Heart left ventricle (tissue), 16 donors: Measurements from ENCODE around the gene COL5A3. TPM values are rescaled to one million over a fixed set of nuclear protein-coding genes. Genes with fewer than 3 reads are reported as not detected.
A peak's percentile ranks its signal among the peaks of the same experiment; 100 is the strongest.

Experiments
- ATAC-seq, 4 donors: fragments of 200-7000 bp; cut with Tn5 transposase; one replicate each; pipeline ENCODE4 v1.9.1; 2020 to 2022; ENCODE audit warnings: moderate library complexity in 4 of 4, mild to moderate bottlenecking in 3 of 4, moderate number of reproducible peaks in 1 of 4
- DNase-seq, 5 donors: peaks; one replicate each; pipeline ENCODE4 v3.0.0-alpha.2; 2020
- H3K27ac ChIP-seq, 12 donors: fragments of 200-600 bp; sonication (generic) in 4 of 12; one replicate each; pipeline versions ENCODE4 v1.5.0 to v1.8.0; 2016 to 2022; ENCODE audit warnings: mild to moderate bottlenecking in 2 of 12
- H3K27me3 ChIP-seq, 9 donors: fragments of 200-600 bp; sonication (generic) in 2 of 9; one replicate each; pipeline versions ENCODE4 v1.5.1 to v1.8.0; 2016 to 2022; ENCODE audit warnings: mild to moderate bottlenecking in 3 of 9
- H3K36me3 ChIP-seq, 9 donors: fragments of 200-600 bp; sonication (generic) in 2 of 9; one replicate each; pipeline versions ENCODE4 v1.5.0 to v1.8.0; 2018 to 2022; ENCODE audit warnings: mild to moderate bottlenecking in 2 of 9
- H3K4me1 ChIP-seq, 12 donors: fragments of 200-600 bp; sonication (generic) in 4 of 12; one replicate each; pipeline versions ENCODE4 v1.5.0 to v1.8.0; 2016 to 2022; ENCODE audit warnings: mild to moderate bottlenecking in 3 of 12
- H3K4me3 ChIP-seq, 12 donors: fragments of 200-600 bp; sonication (generic) in 4 of 12; one replicate each; pipeline versions ENCODE4 v1.5.0 to v1.8.0; 2017 to 2022; ENCODE audit warnings: mild to moderate bottlenecking in 9 of 12, moderate library complexity in 4 of 12
- H3K9me3 ChIP-seq, 12 donors: fragments of 200-600 bp; sonication (generic) in 4 of 12; one replicate each; pipeline versions ENCODE4 v1.5.0 to v1.8.0; 2016 to 2022; ENCODE audit warnings: mild to moderate bottlenecking in 1 of 12
- POLR2A ChIP-seq, 2 donors: fragments of 450-650 bp; IDR thresholded peaks; one replicate each; pipeline ENCODE4 v1.6.1; 2017; ENCODE audit warnings: antibody characterized with exemption in 2 of 2, mild to moderate bottlenecking in 2 of 2, moderate library complexity in 2 of 2
- WGBS, 4 donors: extraction: QIAGEN DNeasy Blood & Tissue Kit in 2 of 4; methylation state at CpG; one replicate each; pipeline versions ENCODE4 v1.1.5 to v1.1.7; 2013 to 2018; 5-methylcytosine and 5-hydroxymethylcytosine counted together
- intact Hi-C, 10 donors: fragments of 100-400 bp; cut with DNase I; formaldehyde crosslinking; loops; one replicate each; pipeline versions ENCODE4 v1.11.1 to v1.14.2; 2022
- polyA plus RNA-seq, 2 donors: library from polyadenylated mRNA; stranded (reverse); fragments of 200-250 nt; gene quantifications; one replicate each; pipeline ENCODE4 v1.2.3, GENCODE V29; 2013
- total RNA-seq, 9 donors: library from RNA; depleted of rRNA in 2 of 9; stranded (reverse); fragments of >200 nt in 2 of 9; fragmentation: NEBNext Ultra II Directional in 3 of 9; extraction: Animal tissue kit (Norgen Biotek cat#: 25700) in 3 of 9; gene quantifications; one replicate each; pipeline versions ENCODE4 v1.1.0 to v1.2.4, GENCODE V29; 2016 to 2023
- TF ChIP-seq, protein P1 (sequence below), 12 donors: fragments of 200-600 bp; sonication (generic) in 4 of 12; IDR thresholded peaks; one replicate each; pipeline versions ENCODE4 v1.5.0 to v1.8.0; 2018 to 2022; ENCODE audit warnings: antibody characterized with exemption in 12 of 12, mild to moderate bottlenecking in 5 of 12
- donor health status: ischemic (EF 13 %, LVEDD 7.1; RV severe dilation, severe dysfunction).
- donor health status: healthy with polysubstance abuse.
- donor health status: DM: no; HTN: yes; CAD: no.
- donor health status: DM: no; HTN: no; CAD: no.
- donor health status: ischemic (EF 25% LVEDD 6.9; RV normal size, moderate dysfunction).
- donor health status: ischemic (EF 25% LVEDD 5.7; RV mildly dilated, moderate dysfunction).
- donor health status: healthy.
- donor health status: DM: yes; HTN: yes; CAD: no.
- donor health status: ischemic (EF 35%, LVEDD 5.7; RV mildly dilated, moderate dysfunction).
- donor health status: nonischemic (EF 11% LVEDD 7.7; RV severe dilation, severe dysfunction).
- donor health status: DM: yes; HTN: yes; CAD: no.
- donor health status: PGD.
- donor health status: ischemic (EF 29% LVEDD 5.4; RV normal size, mild dysfunction).
- donor health status: nonischemic (EF 23%, LVEDD 6.1; RV moderate dilation, normal function).

The COL5A3 gene
- total and polyA plus RNA-seq, 11 donors, result 5.0 to 34.1 (median 12.2) TPM

DNA sequence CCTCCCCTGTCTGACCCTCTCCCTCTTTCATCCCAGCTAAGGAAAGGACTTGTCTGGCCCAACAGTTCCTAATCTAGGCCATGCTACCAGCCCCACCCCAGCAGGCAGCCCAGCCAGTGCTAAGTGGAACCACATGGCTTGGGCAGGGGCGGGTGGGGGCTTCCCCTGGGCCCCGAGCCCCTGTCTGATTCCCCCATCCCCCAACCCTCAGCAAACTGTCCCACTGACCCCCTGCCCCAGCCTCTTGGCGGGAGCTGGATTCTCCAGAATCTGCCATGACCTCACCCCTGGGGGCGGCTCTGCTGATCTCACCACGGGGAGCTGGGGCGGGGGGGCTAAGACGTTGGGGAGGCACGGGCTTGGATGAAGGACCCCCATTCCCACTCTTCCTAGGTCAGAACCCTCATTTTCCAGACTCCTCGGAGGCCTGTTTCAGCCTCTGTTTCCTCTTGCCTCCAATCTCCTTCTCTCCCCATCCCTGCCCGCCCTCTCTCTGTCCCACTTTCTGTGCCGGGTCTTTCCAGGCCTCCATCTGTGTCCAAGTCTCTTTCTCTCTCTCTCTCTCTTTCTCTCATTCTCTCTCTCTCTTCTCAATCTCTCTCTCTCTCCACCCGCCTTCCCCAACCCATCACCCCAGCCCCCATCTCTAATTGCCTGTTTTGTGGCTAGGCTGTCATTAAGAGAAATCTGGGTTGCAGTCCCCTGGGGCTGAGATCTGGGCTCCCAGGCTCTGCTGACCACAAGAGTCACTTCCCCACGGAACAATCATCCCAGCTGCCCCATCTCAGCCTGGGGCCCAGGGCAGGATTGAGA lies 2.7 kb downstream of the COL5A3 start:
- Histone ChIP-seq H3K27me3 (peaks cover 8 to 66% (median 33%) of the 10 kb centered on the region in 9 donors), H3K9me3 (no peaks in the 10 kb centered on the region), H3K36me3 (peaks cover 0 to 31% (median 0%) of the 10 kb centered on the region in 9 donors), H3K27ac (peak overlapping the region; percentile 59 to 90 (median 78)), H3K4me3 (peak overlapping the region in 9 of 12 donors; percentile 12 to 68 (median 22)), H3K4me1 (peaks cover 0 to 43% (median 9%) of the 10 kb centered on the region in 12 donors)
- WGBS, 4 donors, result 25 to 38% (median 33%) methylated on average over 13 of the region's 13 CpGs
- TF ChIP-seq POLR2A (IDR thresholded peaks at IDR 0.05), result no peak
- TF ChIP-seq, protein P1, sequence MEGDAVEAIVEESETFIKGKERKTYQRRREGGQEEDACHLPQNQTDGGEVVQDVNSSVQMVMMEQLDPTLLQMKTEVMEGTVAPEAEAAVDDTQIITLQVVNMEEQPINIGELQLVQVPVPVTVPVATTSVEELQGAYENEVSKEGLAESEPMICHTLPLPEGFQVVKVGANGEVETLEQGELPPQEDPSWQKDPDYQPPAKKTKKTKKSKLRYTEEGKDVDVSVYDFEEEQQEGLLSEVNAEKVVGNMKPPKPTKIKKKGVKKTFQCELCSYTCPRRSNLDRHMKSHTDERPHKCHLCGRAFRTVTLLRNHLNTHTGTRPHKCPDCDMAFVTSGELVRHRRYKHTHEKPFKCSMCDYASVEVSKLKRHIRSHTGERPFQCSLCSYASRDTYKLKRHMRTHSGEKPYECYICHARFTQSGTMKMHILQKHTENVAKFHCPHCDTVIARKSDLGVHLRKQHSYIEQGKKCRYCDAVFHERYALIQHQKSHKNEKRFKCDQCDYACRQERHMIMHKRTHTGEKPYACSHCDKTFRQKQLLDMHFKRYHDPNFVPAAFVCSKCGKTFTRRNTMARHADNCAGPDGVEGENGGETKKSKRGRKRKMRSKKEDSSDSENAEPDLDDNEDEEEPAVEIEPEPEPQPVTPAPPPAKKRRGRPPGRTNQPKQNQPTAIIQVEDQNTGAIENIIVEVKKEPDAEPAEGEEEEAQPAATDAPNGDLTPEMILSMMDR (IDR thresholded peaks at IDR 0.05), result no peak
- peak; percentile 17 to 45 (median 36) for ATAC-seq
- peak; percentile 69 to 83 (median 79) for DNase-seq
- intact Hi-C loops, result loop anchor here in 5 of 10 donors (1.0 to 10.0 kb wide), 5 partner anchors 60 to 75 kb away; no protein-coding TSS in a partner anchor

DNA sequence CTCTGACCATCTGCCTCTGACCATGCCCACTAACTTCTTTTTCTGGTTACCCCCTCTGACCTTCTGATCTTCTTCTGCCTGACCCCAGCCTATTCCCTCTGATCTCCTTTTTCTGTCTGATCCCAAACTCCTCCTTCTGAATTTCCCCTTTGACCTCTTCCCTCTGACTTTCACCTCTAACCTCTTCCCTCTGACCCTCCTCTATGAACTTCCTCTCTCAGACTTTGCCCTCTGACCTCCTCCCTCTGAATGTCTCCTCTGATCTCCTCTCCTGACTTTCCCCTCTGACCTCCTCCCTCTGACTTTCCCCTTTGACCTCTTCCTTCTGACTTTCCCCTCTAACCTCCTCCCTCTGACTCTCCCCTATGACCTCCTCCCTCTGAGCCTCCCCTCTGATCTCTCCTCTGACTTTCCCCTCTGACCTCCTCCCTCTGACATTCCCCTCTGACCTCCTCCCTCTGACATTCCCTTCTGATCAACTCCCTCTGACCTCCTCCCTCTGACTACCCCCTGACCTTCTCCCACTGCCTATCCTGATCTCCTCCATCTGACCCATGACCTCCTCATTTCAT lies 3.5 kb downstream of the COL5A3 start:
- no peaks in the 10 kb centered on the region for H3K9me3 ChIP-seq
- TF ChIP-seq, protein P1 (IDR thresholded peaks at IDR 0.05), result no peak
- intact Hi-C loops, result loop anchor here in 4 of 10 donors (5.0 to 10.0 kb wide), 4 partner anchors 60 to 75 kb away; no protein-coding TSS in a partner anchor
- peaks cover 6 to 59% (median 27%) of the 10 kb centered on the region in 9 donors for H3K27me3 ChIP-seq
- H3K36me3 ChIP-seq, result peaks cover 0 to 34% (median 0%) of the 10 kb centered on the region in 9 donors
- peak overlapping the region; percentile 55 to 90 (median 78) for H3K27ac ChIP-seq
- DNase-seq (no peak), ATAC-seq (no peak)
- H3K4me3 ChIP-seq, result no peak overlapping the region
- H3K4me1 ChIP-seq, result peaks cover 0 to 51% (median 9%) of the 10 kb centered on the region in 12 donors

DNA sequence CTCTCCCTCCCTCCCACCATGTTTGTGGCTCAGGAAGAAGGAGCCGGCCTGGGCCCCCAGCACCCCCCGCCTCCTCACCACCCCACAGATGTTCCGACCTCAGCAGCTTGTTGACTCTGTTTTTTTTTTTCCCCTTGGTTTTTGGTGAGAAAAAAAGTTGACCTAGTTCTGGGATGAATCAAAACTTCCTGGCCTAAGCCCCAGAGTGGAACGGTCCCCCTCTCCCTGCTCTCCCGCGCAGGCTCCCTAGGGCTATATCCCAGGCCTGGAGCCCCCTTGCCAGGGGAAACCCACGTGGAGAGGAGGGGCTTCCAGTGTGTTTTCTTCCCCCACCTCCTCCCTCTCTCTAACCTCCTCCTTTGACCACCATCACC lies 4.0 kb downstream of the COL5A3 start:
- 36 to 45% (median 37%) methylated on average over 7 of the region's 7 CpGs for WGBS, 4 donors
- H3K36me3 ChIP-seq, result peaks cover 0 to 39% (median 0%) of the 10 kb centered on the region in 9 donors
- H3K4me1 ChIP-seq, result peaks cover 0 to 55% (median 9%) of the 10 kb centered on the region in 12 donors
- TF ChIP-seq, protein P1 (IDR thresholded peaks at IDR 0.05), result no peak
- peak overlapping the region; percentile 55 to 90 (median 78) for H3K27ac ChIP-seq
- ATAC-seq (peak; percentile 29 to 58 (median 48)), DNase-seq (peak; percentile 68 to 78 (median 72))
- intact Hi-C loops, result loop anchor here in 4 of 10 donors (5.0 to 10.0 kb wide), 4 partner anchors 59 to 74 kb away; no protein-coding TSS in a partner anchor
- peaks cover 6 to 59% (median 27%) of the 10 kb centered on the region in 9 donors for H3K27me3 ChIP-seq
- H3K4me3 ChIP-seq, result peak overlapping the region in 7 of 12 donors; percentile 3 to 30 (median 14)
- no peaks in the 10 kb centered on the region for H3K9me3 ChIP-seq
